ENCODE measurements around the gene AHRR. TPM values are rescaled to one million over a fixed set of nuclear protein-coding genes. Genes with fewer than 3 reads are reported as not detected.
"Not testable (repeated sequence)": the region's sequence is repeated elsewhere in the genome, so short reads cannot be mapped to it uniquely, and the experiment has no call there.

Gene AHRR
- total and polyA plus RNA-seq, 10 of the 15 experiments (the other 5 are each of a cell fraction or from before 2014, with no cell fraction given) = 0.90 to 35.2 (median 19.2) TPM

DNA sequence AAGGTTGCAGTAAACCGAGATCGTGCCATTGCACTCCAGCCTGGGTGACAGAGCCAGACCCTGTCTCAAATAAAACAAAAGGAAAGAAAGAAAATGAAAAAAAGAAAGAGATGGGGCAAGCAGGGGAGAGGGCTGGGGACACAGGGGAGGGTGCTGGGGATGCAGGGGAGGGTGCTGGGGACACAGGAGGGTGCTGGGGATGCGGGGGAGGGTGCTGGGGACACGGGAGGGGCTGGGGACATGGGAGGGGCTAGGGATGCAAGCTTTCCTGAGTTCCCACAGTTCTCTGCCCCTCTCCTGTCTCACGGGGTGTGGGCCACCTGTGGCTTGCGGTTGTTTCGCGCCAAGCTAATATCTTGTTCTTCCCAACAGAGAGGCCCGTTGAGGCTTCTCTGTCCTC is 42.9 kb upstream of the AHRR start:
- SMC1A ChIA-PET (ENCODE audit: uncharacterized antibody, unreplicated experiment) = interaction anchor here (1.6 kb wide), 1 partner anchor 8 kb away, joined by 3 read pairs; no protein-coding TSS in a partner anchor
- no TSS peak for BruUV-seq (replicated peaks)
- H3K27me3 ChIP-seq (replicated peaks in 1 of 2; ENCODE audit: control insufficient read depth in 2 of 2, insufficient read depth in 2 of 2, low read length in 1 of 2) = no peaks in the 10 kb centered on the region

DNA sequence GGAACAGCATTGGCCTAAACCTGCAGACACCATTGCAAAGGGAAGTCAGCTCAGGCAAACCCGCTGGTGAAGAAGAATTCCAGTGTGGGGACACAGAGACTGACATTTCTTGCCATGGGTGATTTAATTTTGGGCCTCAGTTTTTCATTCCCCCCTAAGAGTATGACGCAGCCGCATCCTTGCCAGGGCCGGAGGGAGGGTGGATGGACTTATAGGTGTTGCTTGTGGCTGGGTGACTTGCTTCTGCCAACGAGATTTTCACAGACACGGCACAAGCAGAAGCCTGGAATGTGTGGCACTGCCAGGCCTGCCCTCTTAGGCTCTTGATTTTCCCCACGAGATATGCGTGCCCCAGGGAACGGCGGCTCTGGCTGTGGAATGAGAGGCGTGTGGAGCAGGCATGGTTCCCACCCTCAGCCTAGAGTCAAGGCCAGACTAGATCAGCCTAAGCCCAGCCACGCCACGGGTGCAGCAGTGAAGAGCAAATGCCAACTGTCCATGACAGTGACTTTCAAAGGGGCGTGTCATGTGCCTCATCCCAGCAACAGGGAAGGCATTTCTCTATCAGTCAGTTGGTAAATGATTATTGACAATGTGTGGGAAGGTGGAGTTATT is 42.4 kb upstream of the AHRR start:
- BruUV-seq (replicated peaks); DNase-seq (ENCODE audit: low read depth, low spot score); in situ Hi-C loops (cut with MboI); H4K20me1 ChIP-seq (ENCODE audit: control insufficient read depth, insufficient read depth); H3K27ac ChIP-seq (ENCODE audit: control insufficient read depth, insufficient read depth); H2AFZ ChIP-seq (ENCODE audit: control insufficient read depth, low read depth, low read length); H3K36me3 ChIP-seq (ENCODE audit: control insufficient read depth in 2 of 2, insufficient read depth in 2 of 2, low read length in 1 of 2); intact Hi-C loops (cut with micrococcal nuclease; ENCODE audit: unreplicated experiment); H3K4me2 ChIP-seq (ENCODE audit: control insufficient read depth, insufficient read depth); RAD21 ChIA-PET (ENCODE audit: unreplicated experiment); H3K4me3 ChIP-seq; H3K9me3 ChIP-seq (replicated peaks; ENCODE audit: control insufficient read depth, insufficient read depth, low read length); FAIRE-seq; H3K4me1 ChIP-seq (ENCODE audit: control insufficient read depth, insufficient read depth, low read length); POLR2A ChIA-PET; ATAC-seq; H3K27me3 ChIP-seq (replicated peaks in 1 of 2; ENCODE audit: control insufficient read depth in 2 of 2, insufficient read depth in 2 of 2, low read length in 1 of 2); H3K9ac ChIP-seq (ENCODE audit: control insufficient read depth, insufficient read depth, low read length): not testable (repeated sequence)
- 83% methylated on average over 14 of the region's 14 CpGs for WGBS (ENCODE audit: insufficient coverage, insufficient replicate concordance, low lambda C conversion rate, missing lambda C conversion rate)
- H3K79me2 ChIP-seq (ENCODE audit: control insufficient read depth, insufficient read depth, low read length) = peaks cover 29% of the 10 kb centered on the region
- ChIA-PET SMC1A (ENCODE audit: uncharacterized antibody, unreplicated experiment) (interaction anchor here (1.6 kb wide), 1 partner anchor 8 kb away, joined by 3 read pairs; no protein-coding TSS in a partner anchor), CTCF (interaction anchor here (0.6 kb wide), 1 partner anchor 40 kb away, joined by 3 read pairs; no protein-coding TSS in a partner anchor)

More for the DNA sequence above, 42.9 kb upstream of the AHRR start:
- Histone ChIP-seq H4K20me1 (ENCODE audit: control insufficient read depth, insufficient read depth) (no peaks in the 10 kb centered on the region), H3K79me2 (ENCODE audit: control insufficient read depth, insufficient read depth, low read length) (peaks cover 32% of the 10 kb centered on the region), H3K4me3 (no peak overlapping the region), H3K9ac (ENCODE audit: control insufficient read depth, insufficient read depth, low read length) (no peak overlapping the region), H3K4me1 (ENCODE audit: control insufficient read depth, insufficient read depth, low read length) (no peaks in the 10 kb centered on the region), H3K9me3 (replicated peaks; ENCODE audit: control insufficient read depth, insufficient read depth, low read length) (no peaks in the 10 kb centered on the region), H3K36me3 (ENCODE audit: control insufficient read depth in 2 of 2, insufficient read depth in 2 of 2, low read length in 1 of 2) (peaks cover 4 to 5% of the 10 kb centered on the region in 2 experiments; a peak in 2 of 4 replicates), H2AFZ (ENCODE audit: control insufficient read depth, low read depth, low read length) (no peak overlapping the region), H3K4me2 (ENCODE audit: control insufficient read depth, insufficient read depth) (no peak overlapping the region), H3K27ac (ENCODE audit: control insufficient read depth, insufficient read depth) (no peak overlapping the region)
- RAD21 ChIA-PET (ENCODE audit: unreplicated experiment) = no interaction called here
- TF ChIP-seq, protein P1, sequence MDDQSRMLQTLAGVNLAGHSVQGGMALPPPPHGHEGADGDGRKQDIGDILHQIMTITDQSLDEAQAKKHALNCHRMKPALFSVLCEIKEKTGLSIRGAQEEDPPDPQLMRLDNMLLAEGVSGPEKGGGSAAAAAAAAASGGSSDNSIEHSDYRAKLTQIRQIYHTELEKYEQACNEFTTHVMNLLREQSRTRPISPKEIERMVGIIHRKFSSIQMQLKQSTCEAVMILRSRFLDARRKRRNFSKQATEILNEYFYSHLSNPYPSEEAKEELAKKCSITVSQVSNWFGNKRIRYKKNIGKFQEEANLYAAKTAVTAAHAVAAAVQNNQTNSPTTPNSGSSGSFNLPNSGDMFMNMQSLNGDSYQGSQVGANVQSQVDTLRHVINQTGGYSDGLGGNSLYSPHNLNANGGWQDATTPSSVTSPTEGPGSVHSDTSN (IDR thresholded peaks at IDR 0.05; ENCODE audit: insufficient replicate concordance, low read depth, low read length) = no peak
- POLR2A ChIA-PET = no interaction called here
- FAIRE-seq = no peak
- in situ Hi-C loops (cut with MboI) = no loop called here
- intact Hi-C loops (cut with micrococcal nuclease; ENCODE audit: unreplicated experiment) = no loop called here
- no peak for DNase-seq (ENCODE audit: low read depth, low spot score)
- 100% methylated on average over 7 of the region's 9 CpGs for WGBS (ENCODE audit: insufficient coverage, insufficient replicate concordance, low lambda C conversion rate, missing lambda C conversion rate)
- CTCF ChIA-PET = interaction anchor here (0.6 kb wide), 1 partner anchor 40 kb away, joined by 3 read pairs; no protein-coding TSS in a partner anchor
- ATAC-seq = no peak

Measured in GM12878 (cell line).